SK-N-SH treated with all-trans-retinoic acid at 6 μM for 48 hours (cell line): ENCODE measurements around the gene GSTM3.

Experiments used
- ATAC-seq: fragments of 200-7000 bp; cut with Tn5 transposase; 3 replicates; pipeline ENCODE4 v1.9.1; 2020; ENCODE audit warnings: mild to moderate bottlenecking, moderate library complexity
- ARNTL ChIP-seq: fragments of 450-650 bp; formaldehyde crosslinking; IDR thresholded peaks from 2 replicates; pipeline ENCODE4 v1.5.0; 2020; ENCODE audit warnings: low read depth, mild to moderate bottlenecking, moderate library complexity, borderline replicate concordance
- BACH2 ChIP-seq: fragments of 250-450 bp; sonication (Bioruptor Pico); IDR thresholded peaks from 2 replicates; pipeline ENCODE4 v1.9.0; 2021; ENCODE audit warnings: mild to moderate bottlenecking, borderline replicate concordance
- CREB5 ChIP-seq: fragments of 250-450 bp; sonication (Bioruptor Pico); IDR thresholded peaks from 2 replicates; pipeline ENCODE4 v1.5.1; 2020; ENCODE audit warnings: low read depth, mild to moderate bottlenecking, moderate library complexity
- CSDC2 ChIP-seq: fragments of 250-450 bp; sonication (Bioruptor Pico); IDR thresholded peaks from 2 replicates; pipeline ENCODE4 v1.5.0; 2020; ENCODE audit warnings: mild to moderate bottlenecking, moderate library complexity
- CSRNP3 ChIP-seq: fragments of 250-450 bp; sonication (Bioruptor Pico); IDR thresholded peaks from 2 replicates; pipeline ENCODE4 v1.5.1; 2021; ENCODE audit warnings: mild to moderate bottlenecking, moderate library complexity
- ISL1 ChIP-seq: fragments of 250-450 bp; sonication (Bioruptor Pico); IDR thresholded peaks from 2 replicates; pipeline ENCODE4 v2.1.2; 2022; ENCODE audit warnings: mild to moderate bottlenecking, moderate library complexity
- OSR1 ChIP-seq: fragments of 250-450 bp; sonication (Bioruptor Pico); IDR thresholded peaks from 2 replicates; pipeline ENCODE4 v1.8.0; 2022; ENCODE audit warnings: moderate library complexity, mild to moderate bottlenecking, inconsistent platforms
- PATZ1 ChIP-seq: fragments of 250-450 bp; sonication (Bioruptor Pico); IDR thresholded peaks from 2 replicates; pipeline ENCODE4 v1.8.0; 2020; ENCODE audit warnings: mild to moderate bottlenecking, moderate library complexity, borderline replicate concordance
- POU6F1 ChIP-seq: fragments of 250-450 bp; sonication (Bioruptor Pico); IDR thresholded peaks from 2 replicates; pipeline ENCODE4 v1.8.0; 2021; ENCODE audit warnings: low read depth, mild to moderate bottlenecking, moderate library complexity, borderline replicate concordance
- RARB ChIP-seq: fragments of 250-450 bp; sonication (Bioruptor Pico); IDR thresholded peaks from 2 replicates; pipeline ENCODE4 v1.8.0; 2021; ENCODE audit warnings: mild to moderate bottlenecking, moderate library complexity
- SNAI2 ChIP-seq: fragments of 250-450 bp; sonication (Bioruptor Pico); IDR thresholded peaks from 2 replicates; pipeline ENCODE4 v1.5.0; 2020; ENCODE audit warnings: mild to moderate bottlenecking, moderate library complexity
- TCF4 ChIP-seq: fragments of 250-450 bp; sonication (Bioruptor Pico); IDR thresholded peaks from 2 replicates; pipeline ENCODE4 v1.8.0; 2021; ENCODE audit warnings: mild to moderate bottlenecking, moderate library complexity, borderline replicate concordance
- TOX ChIP-seq: fragments of 250-450 bp; sonication (Bioruptor Pico); IDR thresholded peaks from 2 replicates; pipeline ENCODE4 v1.8.0; 2021; ENCODE audit warnings: mild to moderate bottlenecking, moderate library complexity, borderline replicate concordance
- TSHZ2 ChIP-seq: fragments of 250-450 bp; sonication (Bioruptor Pico); IDR thresholded peaks from 2 replicates; pipeline ENCODE4 v1.5.0; 2020; ENCODE audit warnings: mild to moderate bottlenecking, moderate library complexity
- ZC3H10 ChIP-seq: fragments of 250-450 bp; sonication (Bioruptor Pico); IDR thresholded peaks from 2 replicates; pipeline ENCODE4 v1.5.1; 2021; ENCODE audit warnings: mild to moderate bottlenecking, moderate library complexity
- ZFP3 ChIP-seq: fragments of 250-450 bp; sonication (Bioruptor Pico); IDR thresholded peaks from 2 replicates; pipeline ENCODE4 v1.5.0; 2020; ENCODE audit warnings: mild to moderate bottlenecking, moderate library complexity
- ZNF565 ChIP-seq: fragments of 450-650 bp; formaldehyde crosslinking; conservative IDR thresholded peaks from 2 replicates; pipeline ENCODE4 v1.5.0; 2020; ENCODE audit warnings: low read depth, mild to moderate bottlenecking, moderate library complexity
- ZNF70 ChIP-seq: fragments of 450-650 bp; formaldehyde crosslinking; IDR thresholded peaks from 2 replicates; pipeline ENCODE4 v1.5.0; 2020; ENCODE audit warnings: mild to moderate bottlenecking, moderate library complexity
- ZNF8 ChIP-seq: fragments of 450-650 bp; formaldehyde crosslinking; IDR thresholded peaks from 2 replicates; pipeline ENCODE4 v1.5.0; 2020; ENCODE audit warnings: mild to moderate bottlenecking, moderate library complexity

The GSTM3 gene

GRCh38 chr1:109762821-109763645 is 22.2 kb upstream of the GSTM3 start:
- TF ChIP-seq TSHZ2 (CRISPR knock-in tag) (no peak), OSR1 (CRISPR knock-in tag) (no peak), CSRNP3 (no peak), RARB (no peak), ZNF70 (CRISPR knock-in tag) (no peak), POU6F1 (CRISPR knock-in tag) (no peak), PATZ1 (CRISPR knock-in tag) (no peak), ZNF565 (no peak), TOX (no peak), ISL1 (no peak), SNAI2 (CRISPR knock-in tag) (no peak), BACH2 (CRISPR knock-in tag) (no peak), TCF4 (CRISPR knock-in tag) (no peak), ZC3H10 (CRISPR knock-in tag) (no peak), ARNTL (CRISPR knock-in tag) (no peak), CREB5 (no peak)
- TF ChIP-seq, all 23 proteins: peak for 0

GRCh38 chr1:109762039-109762585 is 21.3 kb upstream of the GSTM3 start:
- ATAC-seq, result no peak
- TF ChIP-seq CREB5, result no peak

More at GRCh38 chr1:109762821-109763645, 22.2 kb upstream of the GSTM3 start:
- peak; percentile 72 for ATAC-seq

- ATAC-seq, result no peak
- TF ChIP-seq ZNF565 (no peak), TCF4 (CRISPR knock-in tag) (no peak), ZNF70 (CRISPR knock-in tag) (no peak), CSDC2 (no peak), ZC3H10 (CRISPR knock-in tag) (no peak), ZFP3 (CRISPR knock-in tag) (no peak), RARB (no peak), CSRNP3 (no peak), TOX (no peak), TSHZ2 (CRISPR knock-in tag) (no peak), ZNF8 (CRISPR knock-in tag) (no peak)
These were observed 20.6 kb upstream of the GSTM3 start for GRCh38 chr1:109761227-109762038.
